GM12865 (cell line): ENCODE data around the gene USP24.

ENCODE experiments used
- DNase-seq: peaks from one replicate; pipeline ENCODE4 v3.0.0; 2010; ENCODE audit warnings: low read depth
- H3K4me3 ChIP-seq: 2 replicates; pipeline ENCODE4 v1.5.1; 2011; ENCODE audit warnings: mild to moderate bottlenecking, low read depth, low read length, control low read depth
- TF ChIP-seq, protein P1 (sequence below): IDR thresholded peaks from 2 replicates; pipeline ENCODE4 v1.5.1; 2011; ENCODE audit warnings: low read length, control low read depth, low read depth, inconsistent platforms; ENCODE audit not compliant: insufficient read depth; ENCODE audit errors: missing control alignments

The USP24 gene

DNA sequence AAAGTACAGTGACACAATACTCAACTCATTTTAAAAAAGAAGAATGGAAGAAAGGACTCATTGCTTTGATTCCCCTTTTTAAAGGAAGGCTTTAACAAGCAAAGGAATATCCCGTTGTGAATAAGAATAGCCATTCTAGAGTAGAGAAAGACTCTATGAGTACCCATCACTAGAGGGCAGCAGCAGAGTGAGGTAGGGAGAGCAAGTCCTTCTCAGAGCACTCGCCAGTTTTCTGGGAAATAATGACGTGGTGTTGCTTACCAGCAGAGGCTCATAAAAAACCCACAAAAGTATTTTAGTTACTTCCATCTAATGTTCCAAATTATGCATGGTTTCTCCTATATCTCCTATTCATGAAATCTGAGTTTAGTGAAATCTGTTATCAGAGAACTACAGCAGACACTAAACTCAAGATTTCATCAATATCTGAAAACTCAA lies 74.6 kb downstream of the USP24 start:
- no peak overlapping the region for H3K4me3 ChIP-seq
- TF ChIP-seq, protein P1, sequence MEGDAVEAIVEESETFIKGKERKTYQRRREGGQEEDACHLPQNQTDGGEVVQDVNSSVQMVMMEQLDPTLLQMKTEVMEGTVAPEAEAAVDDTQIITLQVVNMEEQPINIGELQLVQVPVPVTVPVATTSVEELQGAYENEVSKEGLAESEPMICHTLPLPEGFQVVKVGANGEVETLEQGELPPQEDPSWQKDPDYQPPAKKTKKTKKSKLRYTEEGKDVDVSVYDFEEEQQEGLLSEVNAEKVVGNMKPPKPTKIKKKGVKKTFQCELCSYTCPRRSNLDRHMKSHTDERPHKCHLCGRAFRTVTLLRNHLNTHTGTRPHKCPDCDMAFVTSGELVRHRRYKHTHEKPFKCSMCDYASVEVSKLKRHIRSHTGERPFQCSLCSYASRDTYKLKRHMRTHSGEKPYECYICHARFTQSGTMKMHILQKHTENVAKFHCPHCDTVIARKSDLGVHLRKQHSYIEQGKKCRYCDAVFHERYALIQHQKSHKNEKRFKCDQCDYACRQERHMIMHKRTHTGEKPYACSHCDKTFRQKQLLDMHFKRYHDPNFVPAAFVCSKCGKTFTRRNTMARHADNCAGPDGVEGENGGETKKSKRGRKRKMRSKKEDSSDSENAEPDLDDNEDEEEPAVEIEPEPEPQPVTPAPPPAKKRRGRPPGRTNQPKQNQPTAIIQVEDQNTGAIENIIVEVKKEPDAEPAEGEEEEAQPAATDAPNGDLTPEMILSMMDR, result peak; percentile 75
- DNase-seq, result peak; percentile 77

- H3K4me3 ChIP-seq, result no peak overlapping the region
- no peak for DNase-seq
- TF ChIP-seq, protein P1, result no peak
Observed at GRCh38 chr1:55140137-55140536, 75.0 kb downstream of the USP24 start.

GRCh38 chr1:55138823-55139222 lies 76.3 kb downstream of the USP24 start:
- no peak overlapping the region for H3K4me3 ChIP-seq
- TF ChIP-seq, protein P1, result no peak
- no peak for DNase-seq

GRCh38 chr1:55134152-55134808 lies 80.9 kb downstream of the USP24 start:
- TF ChIP-seq, protein P1, result no peak
- H3K4me3 ChIP-seq, result no peak overlapping the region
- no peak for DNase-seq

DNA sequence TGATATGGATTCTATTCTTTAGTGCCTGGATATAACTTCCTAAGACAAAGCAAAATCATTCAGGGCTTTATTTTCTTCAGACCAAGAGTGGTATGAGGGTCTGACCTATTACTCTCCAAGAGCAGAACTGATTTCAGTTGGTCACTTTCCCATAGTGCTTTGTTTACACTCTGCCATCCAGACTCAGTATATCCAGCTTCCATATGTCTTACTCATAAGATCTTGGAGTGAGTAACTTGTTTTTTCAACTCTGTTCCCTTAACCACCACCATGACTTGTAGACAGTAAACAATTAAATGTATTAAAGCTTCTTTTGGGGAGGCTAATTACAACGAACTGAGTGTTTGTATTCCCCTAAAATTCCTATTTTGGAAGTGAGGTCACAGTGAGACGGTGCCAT lies 83.4 kb downstream of the USP24 start:
- DNase-seq, result no peak
- H3K4me3 ChIP-seq, result no peak overlapping the region
- TF ChIP-seq, protein P1, result no peak

DNA sequence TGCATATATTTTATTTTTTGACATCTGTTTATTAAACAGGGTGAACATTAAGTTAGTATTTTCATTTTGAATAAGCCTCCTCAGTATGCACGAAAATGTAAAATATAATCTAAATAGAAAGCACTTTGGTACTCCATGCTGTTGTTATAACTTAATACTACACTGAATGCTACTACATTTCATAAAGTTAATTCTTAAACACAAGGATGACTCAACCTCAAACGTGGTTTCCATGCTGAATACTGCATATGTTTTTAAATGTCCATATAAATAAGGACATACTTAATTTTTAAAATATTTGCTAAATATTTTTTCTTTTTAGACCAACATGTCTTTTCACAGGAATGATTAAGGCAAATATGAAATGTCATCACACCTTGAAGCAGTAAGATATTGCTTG lies 83.9 kb downstream of the USP24 start:
- H3K4me3 ChIP-seq, result no peak overlapping the region
- TF ChIP-seq, protein P1, result no peak
- DNase-seq, result no peak

DNA sequence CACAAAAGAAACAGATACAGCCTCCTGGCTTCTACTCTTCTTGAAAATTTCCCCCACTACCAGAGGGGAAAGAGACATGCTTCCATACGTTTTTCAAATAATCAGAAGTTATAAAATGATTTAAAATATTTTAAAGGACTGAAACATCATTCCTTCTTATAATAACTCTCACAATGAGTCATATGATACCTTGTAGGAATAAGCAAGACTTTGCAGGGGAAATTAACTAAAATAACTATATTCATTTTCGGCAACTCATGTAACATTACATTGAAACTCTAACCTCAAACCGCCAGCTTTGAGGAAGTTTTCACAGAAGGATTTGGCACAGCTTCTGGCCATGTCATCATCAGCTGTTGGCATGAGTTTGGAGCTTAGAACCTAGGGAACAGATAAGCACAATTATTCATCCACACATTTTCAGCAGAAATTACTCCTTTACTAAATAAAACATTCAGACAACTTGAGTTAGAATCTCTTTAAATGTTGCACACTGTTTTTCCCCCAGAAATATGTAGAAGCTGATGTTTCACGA lies 85.9 kb downstream of the USP24 start:
- no peak overlapping the region for H3K4me3 ChIP-seq
- DNase-seq, result no peak
- TF ChIP-seq, protein P1, result no peak
